Skeletal muscle tissue (tissue), 4 donors: Measurements from ENCODE around the gene ANKRD11. TPM values are rescaled to one million over a fixed set of nuclear protein-coding genes. Genes with fewer than 3 reads are reported as not detected.
"Not testable (repeated sequence)": the region's sequence is repeated elsewhere in the genome, so short reads cannot be mapped to it uniquely, and the experiment has no call there.

ENCODE experiments used
- H3K27ac ChIP-seq: one replicate; pipeline ENCODE4 v1.7.0; 2013; ENCODE audit warnings: mild to moderate bottlenecking, low read depth, low read length, inconsistent platforms
- H3K27me3 ChIP-seq, 3 donors: one replicate each; pipeline ENCODE4 v1.7.0; 2013; ENCODE audit warnings: low read length in 3 of 3; ENCODE audit not compliant: control insufficient read depth in 3 of 3, insufficient read depth in 3 of 3
- H3K36me3 ChIP-seq, 3 donors: one replicate each; pipeline ENCODE4 v1.7.0; 2013; ENCODE audit warnings: low read length in 3 of 3; ENCODE audit not compliant: control insufficient read depth in 3 of 3, insufficient read depth in 3 of 3
- H3K4me1 ChIP-seq, 3 donors: one replicate each; pipeline ENCODE4 v1.7.0; 2013; ENCODE audit warnings: low read length in 3 of 3, mild to moderate bottlenecking in 3 of 3; ENCODE audit not compliant: control insufficient read depth in 3 of 3, insufficient read depth in 3 of 3
- H3K4me3 ChIP-seq, 3 donors: one replicate each; pipeline ENCODE4 v1.7.0; 2013; ENCODE audit warnings: low read length in 3 of 3
- H3K9ac ChIP-seq, 3 donors: one replicate each; pipeline ENCODE4 v1.7.0; 2013; ENCODE audit warnings: low read length in 3 of 3, mild to moderate bottlenecking in 3 of 3, moderate library complexity in 2 of 3, low read depth in 1 of 3
- H3K9me3 ChIP-seq, 3 donors: one replicate each; pipeline ENCODE4 v1.7.0; 2013; ENCODE audit warnings: low read length in 3 of 3; ENCODE audit not compliant: control insufficient read depth in 3 of 3
- total RNA-seq: library from RNA; depleted of rRNA; stranded (reverse); fragments of >200 nt; gene quantifications from one replicate; pipeline ENCODE4 v1.2.3, GENCODE V29; 2014
- donor health status: Osteomylitis.

Gene ANKRD11
- total RNA-seq, 1 donor from 2014 or later: 21.4 TPM

GRCh38 chr16:89395150-89396142 lies 94.9 kb downstream of the ANKRD11 start:
- H3K9ac ChIP-seq: peak overlapping the region in 1 of 3 donors; percentile 33
- H3K36me3 ChIP-seq: peaks cover 0 to 1% (median 0%) of the 10 kb centered on the region in 3 donors
- peak overlapping the region in 2 of 3 donors; percentile 16 to 50 for H3K4me3 ChIP-seq
- peaks cover 37 to 68% (median 64%) of the 10 kb centered on the region in 3 donors for H3K4me1 ChIP-seq
- no peaks in the 10 kb centered on the region for H3K27me3 ChIP-seq
- no peaks in the 10 kb centered on the region for H3K9me3 ChIP-seq
- H3K27ac ChIP-seq: no peak overlapping the region

- peak overlapping the region in 1 of 3 donors; percentile 57 for H3K9ac ChIP-seq
- H3K9me3 ChIP-seq: no peaks in the 10 kb centered on the region
- H3K4me1 ChIP-seq: peaks cover 37 to 63% (median 62%) of the 10 kb centered on the region in 3 donors
- no peaks in the 10 kb centered on the region for H3K27me3 ChIP-seq
- H3K27ac ChIP-seq: peak overlapping the region; percentile 14
- H3K36me3 ChIP-seq: peaks cover 0 to 1% (median 0%) of the 10 kb centered on the region in 3 donors
- peak overlapping the region in 2 of 3 donors; percentile 7 to 9 for H3K4me3 ChIP-seq
Measured at GRCh38 chr16:89393738-89394406, 96.5 kb downstream of the ANKRD11 start.

GRCh38 chr16:89392881-89393737 lies 97.3 kb downstream of the ANKRD11 start:
- Histone ChIP-seq H3K9me3 (no peaks in the 10 kb centered on the region), H3K9ac (peak overlapping the region in 2 of 3 donors; percentile 10 to 57), H3K27ac (peak overlapping the region; percentile 14), H3K4me3 (no peak overlapping the region), H3K4me1 (peaks cover 37 to 61% (median 60%) of the 10 kb centered on the region in 3 donors), H3K36me3 (no peaks in the 10 kb centered on the region), H3K27me3 (no peaks in the 10 kb centered on the region)

- not testable (repeated sequence) for H3K36me3 ChIP-seq, H3K27ac ChIP-seq, H3K9me3 ChIP-seq, H3K27me3 ChIP-seq, H3K4me3 ChIP-seq, H3K9ac ChIP-seq
- peaks cover 41 to 63% (median 52%) of the 10 kb centered on the region in 3 donors for H3K4me1 ChIP-seq
Measured at GRCh38 chr16:89390224-89390583, 100.2 kb downstream of the ANKRD11 start.

GRCh38 chr16:89389504-89390223 lies 100.7 kb downstream of the ANKRD11 start:
- not testable (repeated sequence) for H3K36me3 ChIP-seq, H3K27ac ChIP-seq, H3K27me3 ChIP-seq, H3K9me3 ChIP-seq, H3K9ac ChIP-seq, H3K4me3 ChIP-seq
- H3K4me1 ChIP-seq: peaks cover 36 to 61% (median 47%) of the 10 kb centered on the region in 3 donors

- Histone ChIP-seq H3K9ac (no peak overlapping the region), H3K36me3 (no peaks in the 10 kb centered on the region), H3K27me3 (no peaks in the 10 kb centered on the region), H3K27ac (no peak overlapping the region), H3K9me3 (no peaks in the 10 kb centered on the region), H3K4me3 (no peak overlapping the region), H3K4me1 (peaks cover 29 to 59% (median 40%) of the 10 kb centered on the region in 3 donors)
Measured at GRCh38 chr16:89388536-89388935, 101.8 kb downstream of the ANKRD11 start.

- peak overlapping the region in 1 of 3 donors; percentile 23 for H3K9ac ChIP-seq
- no peaks in the 10 kb centered on the region for H3K36me3 ChIP-seq
- no peaks in the 10 kb centered on the region for H3K9me3 ChIP-seq
- H3K27ac ChIP-seq: no peak overlapping the region
- H3K27me3 ChIP-seq: no peaks in the 10 kb centered on the region
- H3K4me1 ChIP-seq: peaks cover 33 to 60% (median 38%) of the 10 kb centered on the region in 3 donors
- no peak overlapping the region for H3K4me3 ChIP-seq
Measured at GRCh38 chr16:89386306-89387185, 103.8 kb downstream of the ANKRD11 start.

GRCh38 chr16:89385712-89386111 lies 104.6 kb downstream of the ANKRD11 start:
- Histone ChIP-seq H3K4me1 (peaks cover 29 to 60% (median 36%) of the 10 kb centered on the region in 3 donors), H3K36me3 (no peaks in the 10 kb centered on the region), H3K27me3 (no peaks in the 10 kb centered on the region), H3K9ac (no peak overlapping the region), H3K9me3 (no peaks in the 10 kb centered on the region), H3K4me3 (no peak overlapping the region), H3K27ac (no peak overlapping the region)
